CD4-positive, CD25-positive, alpha-beta regulatory T cell (primary cell): ENCODE measurements around the gene BMP8A. TPM values are rescaled to one million over a fixed set of nuclear protein-coding genes. Genes with fewer than 3 reads are reported as not detected.
A peak's percentile ranks its signal among the peaks of the same experiment; 100 is the strongest.
"Not testable (repeated sequence)": the region's sequence is repeated elsewhere in the genome, so short reads cannot be mapped to it uniquely, and the experiment has no call there.

Experiments
- ATAC-seq, 2 donors: fragments of 150-1000 bp; cut with Tn5 transposase; one replicate each; pipeline ENCODE4 v1.10.0; 2021; ENCODE audit warnings: low read depth in 2 of 2, moderate number of reproducible peaks in 2 of 2, moderate library complexity in 1 of 2
- DNase-seq, 3 donors: peaks; one replicate each; pipeline versions ENCODE4 v3.0.0 to v3.0.0-alpha.2; 2012 to 2022; ENCODE audit warnings: mixed read lengths in 1 of 3
- H3K27ac ChIP-seq: one replicate; pipeline ENCODE4 v1.7.0; 2013; ENCODE audit warnings: mild to moderate bottlenecking, low read length; ENCODE audit not compliant: insufficient read depth, poor library complexity, severe bottlenecking
- H3K27me3 ChIP-seq: one replicate; pipeline ENCODE4 v1.7.0; 2013; ENCODE audit warnings: low read length; ENCODE audit not compliant: control insufficient read depth, insufficient read depth
- H3K36me3 ChIP-seq: one replicate; pipeline ENCODE4 v1.7.0; 2013; ENCODE audit warnings: mild to moderate bottlenecking, low read length, moderate library complexity; ENCODE audit not compliant: control insufficient read depth, insufficient read depth
- H3K4me1 ChIP-seq: 2 replicates; pipeline ENCODE4 v1.7.0; 2013; ENCODE audit warnings: mild to moderate bottlenecking, low read length; ENCODE audit not compliant: insufficient read depth, control insufficient read depth, poor library complexity, severe bottlenecking
- H3K4me3 ChIP-seq: one replicate; pipeline ENCODE4 v1.7.0; 2013; ENCODE audit warnings: low read depth, mild to moderate bottlenecking, low read length, moderate library complexity
- H3K9me3 ChIP-seq, 2 experiments: 1 replicate in 1 of 2; 2 replicates in 1 of 2; pipeline ENCODE4 v1.7.0; 2013; ENCODE audit warnings: low read length in 2 of 2, mild to moderate bottlenecking in 1 of 2, moderate library complexity in 1 of 2; ENCODE audit not compliant: control insufficient read depth in 2 of 2
- H3K27ac Mint-ChIP-seq, 3 donors: one replicate each; pipeline ENCODE4 v1.8.0; 2020 to 2022; ENCODE audit warnings: mild to moderate bottlenecking in 3 of 3, mixed read lengths in 3 of 3, moderate library complexity in 2 of 3
- H3K27me3 Mint-ChIP-seq: one replicate; pipeline ENCODE4 v1.8.0; 2022; ENCODE audit warnings: mild to moderate bottlenecking, mixed read lengths
- H3K36me3 Mint-ChIP-seq: one replicate; pipeline ENCODE4 v1.8.0; 2020; ENCODE audit warnings: mixed read lengths
- H3K4me1 Mint-ChIP-seq, 4 donors: one replicate each; pipeline ENCODE4 v1.8.0; 2020 to 2022; ENCODE audit warnings: mixed read lengths in 4 of 4, mild to moderate bottlenecking in 1 of 4
- H3K4me3 Mint-ChIP-seq, 4 donors: one replicate each; pipeline ENCODE4 v1.8.0; 2020 to 2022; ENCODE audit warnings: mild to moderate bottlenecking in 4 of 4, mixed read lengths in 4 of 4, moderate library complexity in 3 of 4
- H3K9me3 Mint-ChIP-seq, 7 donors: one replicate each; pipeline ENCODE4 v1.8.0; 2020 to 2022; ENCODE audit warnings: mixed read lengths in 7 of 7, mild to moderate bottlenecking in 3 of 7, moderate library complexity in 2 of 7
- polyA plus RNA-seq, 4 donors: library from polyadenylated mRNA; unstranded; fragments of 300-500 nt; fragmentation: Illumina TruSeq; gene quantifications; one replicate each; pipeline ENCODE4 v1.2.3, GENCODE V29; 2021
- total RNA-seq: library from RNA; stranded (reverse); gene quantifications from one replicate; pipeline ENCODE4 v1.2.3, GENCODE V29; 2022

BMP8A gene
- total and polyA plus RNA-seq, 5 donors from 2014 or later, result 0.35 TPM; not detected in 4

DNA sequence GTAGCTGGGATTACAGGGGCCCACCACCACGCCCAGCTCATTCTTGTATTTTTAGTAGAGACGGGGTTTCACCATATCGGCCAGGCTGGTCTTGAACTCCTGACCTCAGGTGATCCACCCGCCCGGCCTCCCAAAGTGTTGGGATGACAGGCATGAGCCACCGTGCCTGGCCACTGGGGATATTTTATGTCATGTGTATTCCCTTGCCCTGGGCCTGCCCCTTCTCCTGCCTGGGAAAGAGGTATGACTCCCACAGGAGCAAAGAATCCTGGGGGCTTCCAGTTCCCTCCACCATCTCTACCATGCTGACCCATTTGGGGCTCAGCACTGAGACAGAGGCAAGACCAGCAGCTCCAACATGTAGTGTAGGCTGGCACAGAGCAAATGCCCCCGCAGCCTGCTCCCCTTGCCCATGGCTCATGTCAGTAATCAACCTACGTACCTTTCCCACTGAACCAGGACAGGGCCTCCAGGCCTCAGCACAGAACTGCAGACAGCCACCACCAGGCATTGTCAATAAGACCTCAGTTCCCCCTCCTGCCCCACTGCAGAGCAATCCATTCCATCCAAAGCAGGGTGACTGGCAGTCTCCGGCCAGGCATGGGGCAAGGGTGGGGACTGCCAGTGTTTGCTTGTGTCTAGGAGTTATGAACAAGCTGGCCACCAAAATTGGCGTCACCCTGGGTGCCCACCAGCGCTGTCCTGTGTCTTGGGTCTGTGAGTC is 35.2 kb downstream of the BMP8A start:
- Mint-ChIP-seq H3K27me3 (no peaks in the 10 kb centered on the region), H3K27ac (no peak overlapping the region), H3K4me1 (peaks cover 0 to 2% (median 0%) of the 10 kb centered on the region in 4 donors), H3K36me3 (peaks cover 17% of the 10 kb centered on the region), H3K4me3 (no peak overlapping the region), H3K9me3 (no peaks in the 10 kb centered on the region)
- Histone ChIP-seq H3K27ac (no peak overlapping the region), H3K4me3 (no peak overlapping the region), H3K27me3 (no peaks in the 10 kb centered on the region), H3K36me3 (peaks cover 3% of the 10 kb centered on the region), H3K4me1 (peaks cover 3% of the 10 kb centered on the region), H3K9me3 (no peaks in the 10 kb centered on the region)
- ATAC-seq, result no peak
- no peak for DNase-seq

DNA sequence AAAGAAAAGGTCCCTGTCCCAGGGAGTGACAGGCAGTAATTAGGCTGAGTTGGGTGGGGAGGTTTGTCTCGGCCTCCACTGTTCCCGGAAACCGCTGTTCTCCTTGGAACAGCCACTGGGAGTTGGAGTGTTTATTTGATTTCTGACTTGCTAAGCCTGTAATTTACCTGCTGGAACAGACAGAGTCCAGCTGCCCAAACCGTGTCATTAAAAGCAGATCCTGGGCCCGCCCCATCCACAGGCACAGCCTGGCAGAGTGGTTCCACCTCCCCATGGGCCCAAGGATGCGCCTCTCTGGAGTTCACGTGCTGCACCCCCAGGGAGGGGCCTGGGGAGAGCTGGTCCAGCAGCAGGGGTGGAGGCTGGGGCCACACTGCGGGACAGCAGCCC is 35.7 kb downstream of the BMP8A start:
- H3K9me3 Mint-ChIP-seq, H3K27ac ChIP-seq, H3K4me1 Mint-ChIP-seq, H3K36me3 ChIP-seq, ATAC-seq, H3K9me3 ChIP-seq, H3K27me3 ChIP-seq, H3K4me1 ChIP-seq, H3K4me3 Mint-ChIP-seq, H3K27me3 Mint-ChIP-seq, DNase-seq, H3K4me3 ChIP-seq: not testable (repeated sequence)
- Mint-ChIP-seq H3K36me3 (peaks cover 21% of the 10 kb centered on the region), H3K27ac (peak overlapping the region in 1 of 3 donors; percentile 14)

DNA sequence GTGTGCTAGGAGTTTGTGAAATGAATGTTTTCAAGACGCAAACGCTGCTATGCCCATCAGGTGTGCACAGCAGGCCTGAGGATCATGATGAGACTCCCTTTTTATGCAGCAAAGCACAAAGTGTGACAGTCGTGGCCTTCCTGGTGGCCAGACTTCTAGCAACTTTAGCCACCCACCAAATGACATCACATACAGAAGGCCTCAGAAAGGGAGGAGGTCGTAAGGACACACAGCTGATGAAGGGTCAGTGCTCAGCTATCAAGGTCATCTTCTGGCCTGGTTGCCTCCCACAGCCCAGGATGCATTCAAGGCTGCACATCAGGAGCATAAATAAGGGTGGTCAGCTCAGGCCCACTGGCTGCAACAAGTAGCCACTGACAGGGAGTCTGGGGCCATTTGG is 36.6 kb downstream of the BMP8A start:
- H3K27ac ChIP-seq, result no peak overlapping the region
- Mint-ChIP-seq H3K27me3 (no peaks in the 10 kb centered on the region), H3K27ac (peak overlapping the region in 1 of 3 donors; percentile 71), H3K4me1 (peaks cover 0 to 2% (median 0%) of the 10 kb centered on the region in 4 donors), H3K4me3 (no peak overlapping the region), H3K36me3 (peaks cover 23% of the 10 kb centered on the region), H3K9me3 (no peaks in the 10 kb centered on the region)
- ATAC-seq (no peak), DNase-seq (no peak)
- no peaks in the 10 kb centered on the region for H3K27me3 ChIP-seq
- H3K9me3 ChIP-seq, result no peaks in the 10 kb centered on the region
- peaks cover 3% of the 10 kb centered on the region for H3K36me3 ChIP-seq
- no peak overlapping the region for H3K4me3 ChIP-seq
- peaks cover 3% of the 10 kb centered on the region for H3K4me1 ChIP-seq

DNA sequence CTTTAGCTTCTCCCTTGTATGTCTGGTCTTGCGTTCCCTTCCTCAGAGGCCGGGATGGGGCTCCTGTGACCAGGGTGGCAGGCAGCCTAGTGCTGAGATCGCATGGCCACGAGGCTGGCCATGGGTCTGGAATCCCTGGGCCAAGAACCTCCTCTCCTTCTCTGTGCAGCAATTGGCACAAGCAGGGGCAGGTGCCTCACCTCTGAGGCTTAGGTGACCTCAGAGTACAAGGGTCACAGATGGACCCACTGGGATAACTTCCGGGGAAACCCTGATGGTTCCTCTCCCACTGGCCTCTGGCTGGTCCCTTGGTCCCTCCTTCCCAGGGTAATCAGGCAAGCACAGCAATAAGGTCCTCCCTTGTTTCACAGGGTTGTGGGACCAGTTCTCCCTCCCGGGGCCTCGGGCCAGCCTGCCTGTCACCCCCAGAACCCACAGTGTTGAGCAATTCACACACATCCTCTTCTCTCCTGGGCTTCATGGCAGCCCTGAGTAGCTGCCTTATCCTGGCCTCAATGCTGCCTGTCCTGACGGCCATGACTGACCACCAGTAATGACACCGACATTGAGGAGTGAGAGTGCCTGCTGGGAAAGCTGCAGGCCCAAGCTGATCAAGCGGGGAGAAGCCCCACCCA is 38.6 kb downstream of the BMP8A start:
- Mint-ChIP-seq H3K27ac (peak overlapping the region in 2 of 3 donors; percentile 42 to 64), H3K4me1 (peaks cover 0 to 2% (median 0%) of the 10 kb centered on the region in 4 donors), H3K9me3 (no peaks in the 10 kb centered on the region), H3K27me3 (no peaks in the 10 kb centered on the region), H3K4me3 (no peak overlapping the region), H3K36me3 (peaks cover 25% of the 10 kb centered on the region)
- H3K36me3 ChIP-seq, result peaks cover 4% of the 10 kb centered on the region
- peaks cover 3% of the 10 kb centered on the region for H3K4me1 ChIP-seq
- no peaks in the 10 kb centered on the region for H3K9me3 ChIP-seq
- no peak overlapping the region for H3K27ac ChIP-seq
- H3K27me3 ChIP-seq, result no peaks in the 10 kb centered on the region
- no peak overlapping the region for H3K4me3 ChIP-seq
- DNase-seq (no peak), ATAC-seq (no peak)

DNA sequence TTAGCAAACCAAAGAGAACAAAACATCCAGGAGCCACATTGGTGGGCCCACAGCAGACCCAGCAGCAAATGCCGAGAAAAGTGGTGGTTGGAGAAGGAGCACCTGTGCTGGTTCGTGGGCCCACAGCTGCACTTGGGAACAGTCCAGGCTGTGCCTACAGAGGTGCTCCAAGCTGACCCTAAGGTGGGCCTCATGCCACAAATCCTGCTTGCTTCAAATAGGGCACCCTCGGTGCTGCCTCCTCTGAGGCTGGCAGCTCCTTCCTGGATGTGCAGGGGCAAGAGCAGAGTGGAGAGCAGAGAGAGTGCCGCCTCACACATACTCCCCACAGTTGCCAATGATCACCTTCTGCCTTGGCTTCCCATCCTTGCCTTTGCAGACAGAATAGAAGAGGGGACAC is 40.1 kb downstream of the BMP8A start:
- peaks cover 29% of the 10 kb centered on the region for H3K36me3 Mint-ChIP-seq
- ATAC-seq, result no peak

DNA sequence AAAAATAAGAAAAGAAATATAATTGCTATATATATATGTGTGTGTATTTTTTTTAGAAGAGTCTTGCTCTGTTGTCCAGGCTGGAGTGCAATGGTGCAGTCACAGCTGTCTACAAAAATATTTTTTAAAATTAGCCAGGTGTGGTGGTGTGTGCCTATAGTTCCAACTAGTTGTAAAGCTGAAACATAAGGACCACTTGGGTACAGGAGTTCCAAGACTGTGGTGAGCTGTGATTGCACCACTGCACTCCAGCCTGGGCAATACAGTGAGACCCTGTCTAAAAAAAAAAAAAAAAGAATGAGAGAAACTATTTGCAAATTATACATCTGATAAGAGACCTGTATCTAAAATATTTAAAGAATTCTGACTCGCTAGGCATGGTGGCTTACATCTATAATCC is 42.0 kb downstream of the BMP8A start:
- Mint-ChIP-seq H3K36me3 (peaks cover 25% of the 10 kb centered on the region), H3K9me3 (no peaks in the 10 kb centered on the region), H3K27me3 (no peaks in the 10 kb centered on the region), H3K4me1 (peaks cover 0 to 2% (median 0%) of the 10 kb centered on the region in 4 donors), H3K4me3 (no peak overlapping the region), H3K27ac (no peak overlapping the region)
- Histone ChIP-seq H3K4me1 (no peaks in the 10 kb centered on the region), H3K9me3 (no peaks in the 10 kb centered on the region), H3K27ac (no peak overlapping the region), H3K4me3 (no peak overlapping the region), H3K36me3 (peaks cover 4% of the 10 kb centered on the region), H3K27me3 (no peaks in the 10 kb centered on the region)
- no peak for DNase-seq
- no peak for ATAC-seq

More for the DNA sequence above, 40.1 kb downstream of the BMP8A start:
- Histone ChIP-seq H3K9me3 (no peaks in the 10 kb centered on the region), H3K27ac (no peak overlapping the region), H3K4me1 (no peaks in the 10 kb centered on the region), H3K36me3 (peaks cover 4% of the 10 kb centered on the region), H3K4me3 (no peak overlapping the region), H3K27me3 (no peaks in the 10 kb centered on the region)
- Mint-ChIP-seq H3K27ac (no peak overlapping the region), H3K4me3 (no peak overlapping the region), H3K4me1 (peaks cover 0 to 2% (median 0%) of the 10 kb centered on the region in 4 donors), H3K9me3 (no peaks in the 10 kb centered on the region), H3K27me3 (no peaks in the 10 kb centered on the region)
- DNase-seq, result no peak

DNA sequence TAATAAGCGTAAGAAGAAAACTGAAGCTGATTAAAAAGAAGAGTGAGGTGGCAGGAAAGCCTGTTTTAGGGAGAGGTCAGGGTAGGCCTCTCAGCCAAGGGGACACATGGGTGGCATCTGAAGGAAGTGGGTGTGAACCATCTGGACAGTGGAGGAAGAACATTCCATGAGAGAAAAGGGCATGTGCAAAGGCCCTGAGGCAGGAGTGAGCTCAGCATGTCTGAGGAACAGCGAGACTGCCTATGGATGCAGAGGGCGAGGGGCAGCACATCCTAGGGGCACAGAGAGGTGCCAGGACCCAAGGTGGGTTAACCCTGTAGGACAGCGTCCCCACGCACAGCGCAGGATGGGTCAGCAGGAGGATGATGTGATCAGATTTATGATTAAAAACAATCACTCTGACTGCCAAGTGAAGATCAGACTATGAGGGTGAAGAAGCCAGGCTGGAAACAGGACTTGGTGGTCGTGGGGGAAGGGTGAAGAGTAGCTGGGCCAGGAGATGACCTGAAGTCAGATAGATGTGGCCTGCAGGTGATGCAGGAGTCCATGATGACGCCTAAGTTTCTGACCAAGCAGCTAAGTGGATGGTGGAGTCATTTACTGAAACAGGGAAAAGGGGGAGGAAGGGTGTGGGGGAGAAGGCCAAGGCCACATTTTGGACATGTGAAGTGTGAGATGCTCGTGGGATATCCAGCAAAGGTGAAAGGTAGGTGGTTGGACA is 47.3 kb downstream of the BMP8A start:
- Mint-ChIP-seq H3K9me3 (no peaks in the 10 kb centered on the region), H3K27me3 (no peaks in the 10 kb centered on the region), H3K4me1 (peaks cover 0 to 6% (median 2%) of the 10 kb centered on the region in 4 donors), H3K36me3 (peaks cover 28% of the 10 kb centered on the region), H3K27ac (peak overlapping the region in 1 of 3 donors; percentile 46), H3K4me3 (no peak overlapping the region)
- Histone ChIP-seq H3K4me1 (no peaks in the 10 kb centered on the region), H3K4me3 (no peak overlapping the region), H3K9me3 (no peaks in the 10 kb centered on the region), H3K36me3 (peaks cover 9% of the 10 kb centered on the region), H3K27ac (no peak overlapping the region), H3K27me3 (no peaks in the 10 kb centered on the region)
- ATAC-seq, result no peak
- DNase-seq, result no peak
